Loucy (cell line): ENCODE measurements around the gene ZC3HAV1.

ENCODE experiments used
- H2AFZ ChIP-seq: fragments of 200-600 bp; sonication (generic); 2 replicates; pipeline ENCODE4 v1.6.0; 2016; ENCODE audit warnings: antibody characterized with exemption, mild to moderate bottlenecking, low read length, moderate library complexity
- H3F3A ChIP-seq: fragments of 200-600 bp; 2 replicates; pipeline ENCODE4 v1.6.0; 2016; ENCODE audit warnings: antibody characterized with exemption, low read depth, mild to moderate bottlenecking
- H3K27me3 ChIP-seq: fragments of 200-600 bp; sonication (generic); 2 replicates; pipeline ENCODE4 v1.6.1; 2014; ENCODE audit warnings: low read length, mild to moderate bottlenecking; ENCODE audit not compliant: insufficient read depth, poor library complexity, severe bottlenecking
- H3K36me3 ChIP-seq: fragments of 200-600 bp; sonication (generic); 2 replicates; pipeline ENCODE4 v1.6.1; 2016; ENCODE audit warnings: low read length; ENCODE audit not compliant: insufficient read depth
- H3K4me1 ChIP-seq: fragments of 200-600 bp; sonication (generic); 2 replicates; pipeline ENCODE4 v1.5.1; 2014; ENCODE audit warnings: low read length, mild to moderate bottlenecking; ENCODE audit not compliant: insufficient read depth, poor library complexity, severe bottlenecking
- H3K4me2 ChIP-seq: fragments of 200-600 bp; sonication (generic); 2 replicates; pipeline ENCODE4 v1.6.0; 2014; ENCODE audit warnings: antibody characterized with exemption, low read length, low read depth, mild to moderate bottlenecking; ENCODE audit not compliant: poor library complexity, severe bottlenecking
- H3K4me3 ChIP-seq: fragments of 200-600 bp; sonication (generic); 2 replicates; pipeline ENCODE4 v1.5.1; 2014; ENCODE audit warnings: low read length, mild to moderate bottlenecking, mixed read lengths; ENCODE audit not compliant: poor library complexity, severe bottlenecking
- H3K79me2 ChIP-seq: fragments of 200-600 bp; sonication (generic); 2 replicates; pipeline ENCODE4 v1.6.1; 2014; ENCODE audit warnings: low read length; ENCODE audit not compliant: insufficient read depth
- H3K9ac ChIP-seq: fragments of 200-600 bp; sonication (generic); 2 replicates; pipeline ENCODE4 v1.6.0; 2014; ENCODE audit warnings: mild to moderate bottlenecking, low read depth, low read length, moderate library complexity; ENCODE audit not compliant: poor library complexity, severe bottlenecking
- H3K9me2 ChIP-seq: fragments of 200-600 bp; sonication (generic); replicated peaks from 2 replicates; pipeline ENCODE4 v1.6.1; 2016; ENCODE audit warnings: low read depth, low read length, mixed read lengths
- H3K9me3 ChIP-seq: fragments of 200-600 bp; sonication (generic); 2 replicates; pipeline ENCODE4 v1.6.1; 2014; ENCODE audit warnings: mild to moderate bottlenecking, antibody characterized with exemption, low read length, low read depth; ENCODE audit not compliant: insufficient read depth
- H4K20me1 ChIP-seq: fragments of 200-600 bp; sonication (generic); 2 replicates; pipeline ENCODE4 v1.6.0; 2014; ENCODE audit warnings: antibody characterized with exemption, low read length, mild to moderate bottlenecking; ENCODE audit not compliant: insufficient read depth, poor library complexity, severe bottlenecking
- EZH2phosphoT487 ChIP-seq: fragments of 200-600 bp; IDR thresholded peaks from 2 replicates; pipeline ENCODE4 v1.6.1; 2018; ENCODE audit warnings: antibody characterized with exemption, mild to moderate bottlenecking, moderate library complexity, borderline replicate concordance
- TF ChIP-seq, protein P1 (sequence below): fragments of 200-600 bp; sonication (generic); conservative IDR thresholded peaks from 2 replicates; pipeline ENCODE4 v1.5.1; 2014; ENCODE audit warnings: mild to moderate bottlenecking, antibody characterized with exemption, low read length

ZC3HAV1 gene

DNA sequence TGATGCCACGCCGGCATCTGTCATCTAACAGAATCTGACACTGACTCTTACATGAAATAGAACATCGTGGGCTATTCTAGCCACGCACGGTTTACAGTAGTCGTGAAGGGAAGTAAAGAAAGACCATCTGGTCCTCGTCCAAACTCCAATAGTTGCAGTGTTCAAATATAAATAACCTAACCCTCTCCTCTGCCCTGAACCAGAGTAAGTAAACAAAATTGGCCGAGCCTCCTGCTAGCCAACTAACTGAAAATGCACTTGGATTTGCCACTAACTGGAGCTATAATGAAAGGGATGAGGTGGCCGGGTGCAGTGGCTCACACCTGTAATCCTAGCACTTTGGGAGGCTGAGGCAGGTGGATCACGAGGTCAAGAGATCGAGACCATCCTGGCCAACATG lies 44.2 kb downstream of the ZC3HAV1 start:
- Histone ChIP-seq H4K20me1 (peaks cover 19% of the 10 kb centered on the region), H3K79me2 (peaks cover 17% of the 10 kb centered on the region), H3F3A (no peaks in the 10 kb centered on the region)

DNA sequence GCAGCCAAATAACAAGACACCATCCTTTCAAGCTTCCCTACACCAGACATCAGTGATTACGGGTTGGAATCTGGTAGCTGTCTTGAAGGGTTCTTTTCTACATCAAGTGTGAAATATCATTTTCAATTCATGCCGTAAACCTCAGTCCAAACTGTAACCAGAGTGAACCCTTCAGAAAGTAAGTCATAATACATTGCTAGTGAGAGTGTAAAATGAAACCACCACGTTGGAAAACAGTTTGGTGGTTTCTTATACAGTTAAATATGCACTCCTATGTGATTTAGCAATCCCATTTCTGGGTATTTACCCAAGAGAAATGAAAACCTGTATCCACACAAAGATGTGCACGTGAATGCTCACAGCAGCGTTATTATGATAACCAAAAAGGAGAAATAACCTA lies 48.1 kb downstream of the ZC3HAV1 start:
- Histone ChIP-seq H3F3A (no peaks in the 10 kb centered on the region), H2AFZ (no peak overlapping the region), H3K36me3 (peaks cover 96% of the 10 kb centered on the region), H3K79me2 (peaks cover 6% of the 10 kb centered on the region; the same call in 1 of the 2 replicates), H3K4me2 (no peak overlapping the region), H3K27me3 (no peaks in the 10 kb centered on the region), H3K4me3 (no peak overlapping the region), H4K20me1 (peaks cover 4% of the 10 kb centered on the region), H3K9me3 (no peaks in the 10 kb centered on the region), H3K4me1 (no peaks in the 10 kb centered on the region), H3K9me2 (no peaks in the 10 kb centered on the region), H3K9ac (no peak overlapping the region)
- TF ChIP-seq EZH2phosphoT487 = no peak

More for the DNA sequence above, 44.2 kb downstream of the ZC3HAV1 start:
- Histone ChIP-seq H3K4me2 (no peak overlapping the region), H2AFZ (no peak overlapping the region), H3K4me1 (no peaks in the 10 kb centered on the region), H3K36me3 (peaks cover 94% of the 10 kb centered on the region), H3K4me3 (no peak overlapping the region), H3K9ac (no peak overlapping the region), H3K9me3 (no peaks in the 10 kb centered on the region), H3K9me2 (no peaks in the 10 kb centered on the region), H3K27me3 (no peaks in the 10 kb centered on the region)
- no peak for TF ChIP-seq EZH2phosphoT487
- TF ChIP-seq, protein P1, sequence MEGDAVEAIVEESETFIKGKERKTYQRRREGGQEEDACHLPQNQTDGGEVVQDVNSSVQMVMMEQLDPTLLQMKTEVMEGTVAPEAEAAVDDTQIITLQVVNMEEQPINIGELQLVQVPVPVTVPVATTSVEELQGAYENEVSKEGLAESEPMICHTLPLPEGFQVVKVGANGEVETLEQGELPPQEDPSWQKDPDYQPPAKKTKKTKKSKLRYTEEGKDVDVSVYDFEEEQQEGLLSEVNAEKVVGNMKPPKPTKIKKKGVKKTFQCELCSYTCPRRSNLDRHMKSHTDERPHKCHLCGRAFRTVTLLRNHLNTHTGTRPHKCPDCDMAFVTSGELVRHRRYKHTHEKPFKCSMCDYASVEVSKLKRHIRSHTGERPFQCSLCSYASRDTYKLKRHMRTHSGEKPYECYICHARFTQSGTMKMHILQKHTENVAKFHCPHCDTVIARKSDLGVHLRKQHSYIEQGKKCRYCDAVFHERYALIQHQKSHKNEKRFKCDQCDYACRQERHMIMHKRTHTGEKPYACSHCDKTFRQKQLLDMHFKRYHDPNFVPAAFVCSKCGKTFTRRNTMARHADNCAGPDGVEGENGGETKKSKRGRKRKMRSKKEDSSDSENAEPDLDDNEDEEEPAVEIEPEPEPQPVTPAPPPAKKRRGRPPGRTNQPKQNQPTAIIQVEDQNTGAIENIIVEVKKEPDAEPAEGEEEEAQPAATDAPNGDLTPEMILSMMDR = no peak

DNA sequence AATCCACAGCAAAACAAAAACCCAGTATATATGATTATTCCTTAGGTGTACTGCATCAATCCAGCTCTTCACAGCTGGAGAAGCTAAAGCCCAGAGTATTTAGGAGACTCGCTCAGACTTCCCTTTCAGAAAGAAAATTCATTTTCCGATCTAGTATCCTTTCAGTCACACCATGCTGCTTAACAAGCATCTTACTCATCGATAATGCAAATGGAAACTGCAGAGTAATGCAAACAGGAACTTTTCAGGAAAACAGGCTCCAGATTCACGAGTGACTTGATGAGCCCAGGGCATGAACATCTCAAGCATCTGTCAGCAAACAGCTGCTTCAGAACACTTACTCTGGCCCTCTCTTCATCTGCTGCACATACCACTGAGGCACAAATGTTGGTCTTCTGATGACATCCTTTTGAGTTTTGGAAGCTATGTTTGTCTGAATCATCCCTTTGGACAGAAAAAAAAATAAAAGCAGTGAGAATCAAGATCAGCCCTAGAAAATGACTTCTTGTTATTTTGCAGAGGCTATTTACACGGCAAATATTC lies 48.8 kb downstream of the ZC3HAV1 start:
- Histone ChIP-seq H3K9me3 (no peaks in the 10 kb centered on the region), H4K20me1 (peaks cover 4% of the 10 kb centered on the region), H3K9ac (no peak overlapping the region), H3K4me1 (no peaks in the 10 kb centered on the region), H3K36me3 (peaks cover 96% of the 10 kb centered on the region), H3K27me3 (no peaks in the 10 kb centered on the region), H3F3A (no peaks in the 10 kb centered on the region), H3K9me2 (no peaks in the 10 kb centered on the region), H3K4me3 (no peak overlapping the region), H3K4me2 (no peak overlapping the region), H3K79me2 (peaks cover 6% of the 10 kb centered on the region; the same call in 1 of the 2 replicates), H2AFZ (no peak overlapping the region)
- no peak for TF ChIP-seq EZH2phosphoT487
- TF ChIP-seq, protein P1 = no peak

DNA sequence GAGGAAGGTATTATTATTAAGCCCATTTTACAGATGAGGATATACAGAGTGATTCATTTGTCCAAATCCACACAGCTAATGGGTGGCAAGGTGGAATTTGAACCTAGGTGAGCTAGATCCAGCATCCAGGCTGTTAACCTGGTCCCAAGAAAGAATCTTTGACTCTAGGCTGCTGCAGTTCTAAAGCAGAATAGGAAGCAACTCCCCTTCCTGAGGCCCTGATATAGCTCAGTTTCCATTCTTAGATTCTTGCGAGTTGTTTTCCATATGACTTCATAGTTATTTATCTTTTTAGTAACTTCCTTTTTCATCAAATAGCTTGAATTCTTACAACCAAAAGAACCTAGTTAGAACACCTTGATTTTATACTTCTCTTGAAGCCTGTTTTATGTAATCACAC lies 49.6 kb downstream of the ZC3HAV1 start:
- peaks cover 7% of the 10 kb centered on the region for H4K20me1 ChIP-seq
- H2AFZ ChIP-seq = no peak overlapping the region
- H3K4me2 ChIP-seq = no peak overlapping the region
- H3K9me3 ChIP-seq = no peaks in the 10 kb centered on the region
- H3K27me3 ChIP-seq = no peaks in the 10 kb centered on the region
- peaks cover 6% of the 10 kb centered on the region; the same call in 1 of the 2 replicates for H3K79me2 ChIP-seq
- no peaks in the 10 kb centered on the region for H3F3A ChIP-seq
- no peaks in the 10 kb centered on the region for H3K4me1 ChIP-seq
- no peaks in the 10 kb centered on the region for H3K9me2 ChIP-seq
- H3K36me3 ChIP-seq = peaks cover 96% of the 10 kb centered on the region
- no peak overlapping the region for H3K4me3 ChIP-seq
- H3K9ac ChIP-seq = no peak overlapping the region
- TF ChIP-seq EZH2phosphoT487 = no peak
- TF ChIP-seq, protein P1 = no peak
